Lower leg skin (tissue), 4 donors: ENCODE data around the gene TPK1. TPM values are rescaled to one million over a fixed set of nuclear protein-coding genes. Genes with fewer than 3 reads are reported as not detected.

ENCODE experiments used
- DNase-seq, 2 donors: peaks; one replicate each; pipeline ENCODE4 v3.0.0-alpha.2; 2019; ENCODE audit warnings: low spot score in 2 of 2
- H3K4me3 ChIP-seq: fragments of 200-600 bp; sonication (generic); 2 replicates; pipeline ENCODE4 v1.5.1; 2017; ENCODE audit warnings: mild to moderate bottlenecking, low read depth; ENCODE audit not compliant: poor library complexity, severe bottlenecking
- CTCF ChIP-seq, 3 donors: fragments of 450-650 bp; IDR thresholded peaks; one replicate each; pipeline ENCODE4 v1.5.1; 2016; ENCODE audit warnings: antibody characterized with exemption in 3 of 3, mild to moderate bottlenecking in 3 of 3, moderate library complexity in 2 of 3
- POLR2A ChIP-seq, 2 donors: fragments of 450-650 bp; IDR thresholded peaks; one replicate each; pipeline ENCODE4 v1.6.1; 2016 to 2017; ENCODE audit warnings: antibody characterized with exemption in 2 of 2, mild to moderate bottlenecking in 1 of 2, moderate library complexity in 1 of 2
- WGBS, 2 donors: methylation state at CpG; one replicate each; pipeline ENCODE4 v1.1.5; 2018; 5-methylcytosine and 5-hydroxymethylcytosine counted together
- intact Hi-C: fragments of 100-400 bp; cut with DNase I; formaldehyde crosslinking; loops from one replicate; pipeline ENCODE4 v1.15.0; 2023; ENCODE audit warnings: low total_unique reads
- total RNA-seq, 4 donors: library from RNA; depleted of rRNA; stranded (reverse); fragments of >200 nt; gene quantifications; one replicate each; pipeline ENCODE4 v1.1.0, GENCODE V29; 2016

TPK1 gene
- total RNA-seq, 4 donors from 2014 or later, result 1.1 to 5.5 (median 3.3) TPM

DNA sequence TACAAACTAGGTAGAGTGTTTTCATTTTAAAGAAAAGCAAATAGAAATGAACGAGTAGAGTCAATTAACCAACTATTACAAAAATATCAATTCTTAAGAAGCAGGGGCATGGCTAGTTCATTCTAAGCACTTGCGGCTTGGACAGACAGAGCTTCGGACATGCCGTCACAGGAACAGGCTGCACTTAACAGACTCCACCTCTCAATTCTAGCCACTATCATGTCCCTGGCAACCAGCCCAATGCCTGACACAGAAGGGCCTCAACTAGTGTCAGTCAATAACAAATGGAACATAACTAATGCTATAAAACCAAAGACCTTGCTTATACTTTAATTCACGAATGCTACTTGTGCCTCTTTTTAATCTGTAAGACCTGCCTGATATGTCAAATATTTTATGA is 74.4 kb downstream of the TPK1 start:
- 61 to 73% methylated on average over 5 of the region's 5 CpGs for WGBS, 2 donors
- DNase-seq, result no peak
- no peak overlapping the region for H3K4me3 ChIP-seq
- intact Hi-C loops, result no loop called here
- TF ChIP-seq CTCF (IDR thresholded peaks at IDR 0.05) (no peak), POLR2A (IDR thresholded peaks at IDR 0.05) (no peak)

DNA sequence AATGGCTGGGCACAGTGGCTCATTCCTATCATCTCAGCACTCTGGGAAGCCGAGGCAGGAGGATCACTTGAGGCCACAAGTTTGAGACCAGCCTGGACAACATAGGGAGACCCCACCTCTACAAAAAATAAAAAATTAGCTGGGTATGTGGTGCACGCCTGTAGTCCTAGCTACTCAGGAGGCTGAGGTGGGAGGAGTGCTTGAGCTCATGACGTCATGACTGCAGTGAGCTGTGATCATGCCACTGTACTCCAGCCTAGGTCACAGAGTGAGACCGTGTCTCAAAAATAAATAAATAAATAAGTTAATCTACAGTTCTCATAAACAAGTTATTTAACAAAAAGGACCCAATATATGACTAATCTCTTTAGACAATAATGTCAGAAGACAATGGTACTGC is 76.2 kb downstream of the TPK1 start:
- TF ChIP-seq CTCF (IDR thresholded peaks at IDR 0.05), result no peak
- no peak for TF ChIP-seq POLR2A (IDR thresholded peaks at IDR 0.05)
- DNase-seq, result no peak
- intact Hi-C loops, result no loop called here
- 45 to 94% methylated on average over 4 of the region's 4 CpGs for WGBS, 2 donors
- no peak overlapping the region for H3K4me3 ChIP-seq

GRCh38 chr7:144747936-144748335 is 87.9 kb downstream of the TPK1 start:
- TF ChIP-seq POLR2A (IDR thresholded peaks at IDR 0.05), result no peak
- no peak for TF ChIP-seq CTCF (IDR thresholded peaks at IDR 0.05)
- 63 to 68% methylated on average over 2 of the region's 2 CpGs for WGBS, 2 donors
- intact Hi-C loops, result no loop called here
- DNase-seq, result no peak
- no peak overlapping the region for H3K4me3 ChIP-seq

DNA sequence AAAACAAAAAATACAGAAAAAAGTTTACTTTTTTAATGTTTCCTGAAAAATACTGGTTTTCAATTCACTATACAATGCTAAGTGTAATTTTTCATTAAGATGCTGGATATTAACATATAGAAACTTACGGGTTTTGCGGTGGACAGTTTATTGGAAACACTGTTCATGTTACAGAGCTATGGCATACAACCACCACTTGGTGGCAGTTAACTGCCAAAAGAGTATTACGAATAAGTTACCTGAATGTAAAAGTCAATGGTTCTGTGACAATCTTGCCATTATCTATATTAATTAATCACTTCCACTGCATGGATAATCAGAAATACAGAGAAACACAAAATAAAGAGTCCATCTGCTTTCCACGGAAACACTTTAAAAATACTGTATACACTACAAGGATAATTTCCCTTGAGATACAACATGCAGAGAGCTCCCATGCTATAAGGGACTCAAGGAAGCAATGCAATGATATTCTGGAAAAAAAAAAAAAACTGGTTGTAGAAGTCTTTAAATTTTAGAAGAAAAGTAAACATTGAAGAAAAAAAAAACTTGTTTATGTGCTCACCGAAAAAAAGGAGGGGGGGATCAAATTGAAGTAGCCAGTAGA is 97.0 kb downstream of the TPK1 start:
- 39 to 44% methylated on average over 5 of the region's 5 CpGs for WGBS, 2 donors
- intact Hi-C loops, result no loop called here
- TF ChIP-seq POLR2A (IDR thresholded peaks at IDR 0.05) (no peak), CTCF (IDR thresholded peaks at IDR 0.05) (no peak)

GRCh38 chr7:144738146-144738545 is 97.7 kb downstream of the TPK1 start:
- no peak for DNase-seq
- TF ChIP-seq POLR2A (IDR thresholded peaks at IDR 0.05) (no peak), CTCF (IDR thresholded peaks at IDR 0.05) (no peak)
- intact Hi-C loops, result no loop called here
- WGBS, 2 donors, result 35 to 52% methylated on average over 3 of the region's 3 CpGs
- no peak overlapping the region for H3K4me3 ChIP-seq

More for the DNA sequence above, 97.0 kb downstream of the TPK1 start:
- H3K4me3 ChIP-seq, result no peak overlapping the region
- no peak for DNase-seq

DNA sequence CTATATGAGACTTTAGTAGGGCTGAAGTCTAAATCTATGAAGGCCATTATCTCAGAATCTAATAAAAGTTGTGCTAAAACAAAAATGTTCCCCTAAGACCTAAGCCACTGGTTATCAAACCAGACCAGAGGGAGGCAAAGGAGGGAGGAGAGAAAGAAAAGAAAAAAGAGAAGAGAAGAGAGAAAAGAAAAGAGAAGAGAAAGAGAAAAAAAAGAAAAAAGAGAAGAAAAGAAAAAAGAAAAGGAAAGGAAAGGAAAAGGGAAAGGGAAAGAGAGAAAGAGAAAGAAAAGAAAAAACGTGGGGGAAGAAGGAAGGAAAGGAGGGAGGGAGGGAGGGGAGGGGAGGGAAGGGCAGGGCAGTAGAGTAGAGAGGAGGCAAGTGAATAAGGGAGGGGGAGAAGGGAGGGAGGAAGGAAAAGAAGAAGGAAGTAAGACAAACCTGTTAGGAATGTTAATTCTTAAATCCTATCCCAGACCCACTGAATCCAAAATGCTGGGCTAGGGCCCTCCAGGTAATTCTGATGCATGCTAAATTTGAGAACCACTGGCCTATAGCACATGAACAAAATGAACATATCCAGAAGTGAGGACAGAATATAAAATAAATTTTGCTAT is 98.9 kb downstream of the TPK1 start:
- TF ChIP-seq POLR2A (IDR thresholded peaks at IDR 0.05) (no peak), CTCF (IDR thresholded peaks at IDR 0.05) (no peak)
- 40 to 45% methylated on average over 1 of the region's 1 CpG for WGBS, 2 donors
- intact Hi-C loops, result no loop called here
- H3K4me3 ChIP-seq, result no peak overlapping the region
- DNase-seq, result no peak
